Endothelial cell of umbilical vein (primary cell): Measurements from ENCODE around the gene ATRNL1. TPM values are rescaled to one million over a fixed set of nuclear protein-coding genes. Genes with fewer than 3 reads are reported as not detected.

Experiments used
- BruUV-seq: library from RNA; stranded (reverse); fragments of 400-500 nt; replicated peaks from 2 replicates; lab custom pipeline; 2021; lab: Mats Ljungman, UMichigan
- CTCF ChIA-PET: fragments of 300-600, 350-600 bp; sonication (Branson Sonifier 250); formaldehyde crosslinking; loops from one replicate; lab custom pipeline; 2021; ENCODE audit warnings: antibody characterized with exemption, inconsistent platforms; lab: Charles Lee
- POLR2A ChIA-PET: fragments of 300-600, 350-600 bp; sonication (Branson Sonifier 250); formaldehyde crosslinking; loops from one replicate; lab custom pipeline; 2021; ENCODE audit warnings: antibody characterized with exemption, inconsistent platforms; lab: Charles Lee
- DNase-seq: peaks from one replicate; pipeline ENCODE4 v3.0.0-alpha.2; 2011; ENCODE audit warnings: low read depth, low spot score
- FAIRE-seq: peaks from 2 replicates; lab custom pipeline; 2011; peaks lifted over from hg19 to GRCh38; lab: Jason Lieb, UNC
- H2AFZ ChIP-seq: 2 replicates; pipeline ENCODE4 v1.6.0; 2012; ENCODE audit warnings: low read depth, low read length, control low read depth, inconsistent platforms
- H3K27ac ChIP-seq: 2 replicates; pipeline ENCODE4 v1.5.1; 2011; ENCODE audit warnings: low read depth, mild to moderate bottlenecking, control low read depth, low read length, moderate library complexity; ENCODE audit not compliant: insufficient read depth
- H3K27me3 ChIP-seq, 2 experiments: 2 replicates each; pipeline versions ENCODE4 v1.6.0 to v1.6.1; 2011; ENCODE audit warnings: low read length in 2 of 2, mixed read lengths in 1 of 2; ENCODE audit not compliant: control insufficient read depth in 2 of 2, insufficient read depth in 2 of 2
- H3K36me3 ChIP-seq, 2 experiments: 2 replicates in 1 of 2; 3 replicates in 1 of 2; pipeline ENCODE4 v1.5.1; 2011; ENCODE audit warnings: low read length in 2 of 2, mild to moderate bottlenecking in 1 of 2, moderate library complexity in 1 of 2; ENCODE audit not compliant: control insufficient read depth in 2 of 2, insufficient read depth in 2 of 2; ENCODE audit errors: extremely low read depth in 1 of 2
- H3K4me1 ChIP-seq: 3 replicates; pipeline ENCODE4 v1.5.1; 2011; ENCODE audit warnings: mild to moderate bottlenecking, low read length; ENCODE audit not compliant: control insufficient read depth, insufficient read depth; ENCODE audit errors: extremely low read depth
- H3K4me2 ChIP-seq: 2 replicates; pipeline ENCODE4 v1.6.1; 2011; ENCODE audit warnings: low read length, control low read depth, mixed read lengths; ENCODE audit not compliant: insufficient read depth
- H3K4me3 ChIP-seq, 3 experiments: fragments of 200-600 bp in 1 of 3; sonication (generic), shearing (Covaris generic) in 1 of 3; replicated peaks in 1 of 3; 2 replicates each; pipeline ENCODE4 v1.5.1; 2011 to 2016; ENCODE audit warnings: control low read depth in 3 of 3, low read length in 3 of 3, mild to moderate bottlenecking in 2 of 3, inconsistent platforms in 1 of 3, low read depth in 1 of 3, moderate library complexity in 1 of 3; ENCODE audit not compliant: insufficient read depth in 1 of 3
- H3K79me2 ChIP-seq: 2 replicates; pipeline ENCODE4 v1.6.0; 2012; ENCODE audit warnings: low read length, inconsistent platforms; ENCODE audit not compliant: control insufficient read depth, insufficient read depth
- H3K9ac ChIP-seq: replicated peaks from 2 replicates; pipeline ENCODE3; 2011; ENCODE audit warnings: low read length, control low read depth; ENCODE audit not compliant: insufficient read depth; ENCODE audit errors: extremely low read depth
- H3K9me1 ChIP-seq: replicated peaks from 3 replicates; pipeline ENCODE4 v1.6.0; 2011; ENCODE audit warnings: mild to moderate bottlenecking, low read length; ENCODE audit not compliant: control insufficient read depth, insufficient read depth; ENCODE audit errors: extremely low read depth
- H3K9me3 ChIP-seq: replicated peaks from 2 replicates; pipeline ENCODE4 v1.5.1; 2012; ENCODE audit warnings: low read length, inconsistent platforms; ENCODE audit not compliant: control insufficient read depth, insufficient read depth
- H4K20me1 ChIP-seq: replicated peaks from 2 replicates; pipeline ENCODE3; 2011; ENCODE audit warnings: mild to moderate bottlenecking, low read length; ENCODE audit not compliant: control insufficient read depth, insufficient read depth; ENCODE audit errors: extremely low read depth
- EZH2 ChIP-seq: IDR thresholded peaks from 2 replicates; pipeline ENCODE4 v1.6.1; 2012; ENCODE audit warnings: borderline replicate concordance, low read depth, mild to moderate bottlenecking, moderate library complexity, low read length, inconsistent platforms; ENCODE audit not compliant: severe bottlenecking
- FOS ChIP-seq: IDR thresholded peaks from 2 replicates; pipeline ENCODE4 v1.6.1; 2011; ENCODE audit warnings: mild to moderate bottlenecking, low read length, moderate library complexity, borderline replicate concordance; ENCODE audit not compliant: insufficient read depth
- GATA2 ChIP-seq: IDR thresholded peaks from 2 replicates; pipeline ENCODE4 v1.7.0; 2011; ENCODE audit warnings: low read depth, mild to moderate bottlenecking, moderate library complexity, mixed read lengths, low read length; ENCODE audit not compliant: insufficient read length, insufficient read depth
- MAX ChIP-seq: IDR thresholded peaks from 2 replicates; pipeline ENCODE4 v1.6.1; 2011; ENCODE audit not compliant: insufficient read depth, insufficient read length
- POLR2A ChIP-seq: IDR thresholded peaks from 2 replicates; pipeline ENCODE4 v1.6.1; 2012; ENCODE audit warnings: low read depth, mild to moderate bottlenecking, control low read depth, low read length
- dilution Hi-C: fragments of 300-500 bp; cut with MboI; formaldehyde crosslinking; loops from one replicate; pipeline ENCODE4 v1.15.0; 2019; ENCODE audit warnings: low sequenced_read_pairs; ENCODE audit not compliant: extremely low pct_ligation_motif_present
- intact Hi-C: fragments of 100-400 bp; cut with micrococcal nuclease; formaldehyde crosslinking; loops from one replicate; pipeline ENCODE4 v1.10.0; 2022
- polyA plus RNA-seq, 4 experiments: library from polyadenylated mRNA; depleted of rRNA in 3 of 4; stranded (reverse) in 3 of 4; unstranded in 1 of 4; fragments of >200 nt; gene quantifications; 2 replicates each; pipeline versions ENCODE4 v1.2.1 to v1.2.3, GENCODE V29; 2011 to 2012; ENCODE audit warnings: missing spikeins in 1 of 4
- total RNA-seq: library from RNA; stranded (reverse); gene quantifications from 2 replicates; pipeline ENCODE4 v1.2.3, GENCODE V29; 2021

The ATRNL1 gene
- total and polyA plus RNA-seq, 2 donors (not counting 3 experiments of a cell fraction or from before 2014, with no cell fraction given): not detected

DNA sequence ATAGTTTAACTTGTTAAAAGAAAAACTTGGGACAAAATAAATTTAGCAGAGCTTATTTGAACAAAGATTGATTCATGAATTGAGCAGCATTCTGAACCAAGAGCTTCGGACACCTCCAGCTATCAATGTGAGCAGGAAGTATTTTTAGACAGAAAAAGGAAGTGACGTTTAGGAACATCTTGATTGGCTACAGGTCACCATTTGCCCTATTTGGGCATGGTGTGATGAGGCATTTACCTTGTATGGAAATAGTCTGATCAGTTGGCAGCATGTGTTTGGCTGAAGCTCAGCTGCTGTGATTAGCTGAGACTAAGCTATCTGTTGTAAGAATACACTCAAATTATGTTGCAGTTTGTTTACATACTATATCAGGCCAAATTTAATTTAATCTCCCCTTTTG, 185.1 kb downstream of the ATRNL1 start:
- dilution Hi-C loops (no loop called here), intact Hi-C loops (no loop called here)

DNA sequence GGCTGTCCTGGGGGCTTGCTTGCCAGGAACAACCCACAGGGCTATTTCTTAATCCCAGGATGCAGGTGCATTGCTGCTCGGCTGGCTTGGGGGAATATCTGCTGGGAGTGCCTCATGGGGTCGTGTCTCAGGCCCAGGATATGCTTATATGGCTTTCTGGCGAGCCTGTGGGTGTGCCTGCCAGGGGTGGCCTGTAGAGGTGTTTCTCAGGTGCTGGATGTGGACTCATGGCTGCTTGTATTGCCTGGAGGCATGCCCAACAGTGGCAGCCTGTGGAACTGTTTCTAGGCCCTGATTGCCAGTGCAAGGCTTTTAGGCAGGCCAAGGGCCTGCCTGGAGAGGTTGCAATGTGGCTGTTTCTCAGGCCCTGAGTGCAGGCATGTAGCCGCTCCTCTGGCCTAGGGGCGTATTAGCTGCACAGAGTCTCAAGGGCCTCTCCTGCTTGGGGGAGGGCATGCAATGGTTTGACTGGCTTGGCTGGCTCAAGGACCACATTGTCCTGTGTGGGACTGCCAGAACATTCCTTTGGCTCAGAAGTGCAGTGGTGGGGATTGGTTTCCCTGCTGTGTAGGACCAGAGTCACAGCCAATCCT, 202.1 kb downstream of the ATRNL1 start:
- H3K4me3 ChIP-seq: no peak overlapping the region
- H3K9me3 ChIP-seq: no peaks in the 10 kb centered on the region
- no peaks in the 10 kb centered on the region for H3K36me3 ChIP-seq
- no peaks in the 10 kb centered on the region for H3K9me1 ChIP-seq
- FAIRE-seq (no peak), DNase-seq (no peak)
- POLR2A ChIA-PET: no interaction called here
- no peak overlapping the region for H2AFZ ChIP-seq
- no peak overlapping the region for H3K4me2 ChIP-seq
- TF ChIP-seq MAX: no peak
- TF ChIP-seq POLR2A: no peak
- no peaks in the 10 kb centered on the region for H3K79me2 ChIP-seq
- H3K27ac ChIP-seq: no peak overlapping the region
- CTCF ChIA-PET: no interaction called here
- no TSS peak for BruUV-seq
- no peaks in the 10 kb centered on the region for H3K27me3 ChIP-seq
- no peak overlapping the region for H3K9ac ChIP-seq
- H4K20me1 ChIP-seq: no peaks in the 10 kb centered on the region
- dilution Hi-C loops (no loop called here), intact Hi-C loops (no loop called here)
- no peaks in the 10 kb centered on the region for H3K4me1 ChIP-seq

More for the DNA sequence above, 185.1 kb downstream of the ATRNL1 start:
- Histone ChIP-seq H3K79me2 (no peaks in the 10 kb centered on the region), H3K4me3 (no peak overlapping the region), H3K27me3 (no peaks in the 10 kb centered on the region), H3K4me1 (no peaks in the 10 kb centered on the region), H3K36me3 (no peaks in the 10 kb centered on the region), H3K4me2 (no peak overlapping the region), H4K20me1 (no peaks in the 10 kb centered on the region), H3K9ac (no peak overlapping the region), H3K9me1 (no peaks in the 10 kb centered on the region), H2AFZ (no peak overlapping the region), H3K9me3 (no peaks in the 10 kb centered on the region), H3K27ac (no peak overlapping the region)
- no TSS peak for BruUV-seq
- POLR2A ChIA-PET: no interaction called here
- DNase-seq (no peak), FAIRE-seq (no peak)
- TF ChIP-seq MAX: no peak
- no peak for TF ChIP-seq EZH2
- TF ChIP-seq FOS: no peak
- TF ChIP-seq GATA2: no peak
- CTCF ChIA-PET: no interaction called here
